Measurements from ENCODE around the gene CUEDC1.

Gene CUEDC1

DNA sequence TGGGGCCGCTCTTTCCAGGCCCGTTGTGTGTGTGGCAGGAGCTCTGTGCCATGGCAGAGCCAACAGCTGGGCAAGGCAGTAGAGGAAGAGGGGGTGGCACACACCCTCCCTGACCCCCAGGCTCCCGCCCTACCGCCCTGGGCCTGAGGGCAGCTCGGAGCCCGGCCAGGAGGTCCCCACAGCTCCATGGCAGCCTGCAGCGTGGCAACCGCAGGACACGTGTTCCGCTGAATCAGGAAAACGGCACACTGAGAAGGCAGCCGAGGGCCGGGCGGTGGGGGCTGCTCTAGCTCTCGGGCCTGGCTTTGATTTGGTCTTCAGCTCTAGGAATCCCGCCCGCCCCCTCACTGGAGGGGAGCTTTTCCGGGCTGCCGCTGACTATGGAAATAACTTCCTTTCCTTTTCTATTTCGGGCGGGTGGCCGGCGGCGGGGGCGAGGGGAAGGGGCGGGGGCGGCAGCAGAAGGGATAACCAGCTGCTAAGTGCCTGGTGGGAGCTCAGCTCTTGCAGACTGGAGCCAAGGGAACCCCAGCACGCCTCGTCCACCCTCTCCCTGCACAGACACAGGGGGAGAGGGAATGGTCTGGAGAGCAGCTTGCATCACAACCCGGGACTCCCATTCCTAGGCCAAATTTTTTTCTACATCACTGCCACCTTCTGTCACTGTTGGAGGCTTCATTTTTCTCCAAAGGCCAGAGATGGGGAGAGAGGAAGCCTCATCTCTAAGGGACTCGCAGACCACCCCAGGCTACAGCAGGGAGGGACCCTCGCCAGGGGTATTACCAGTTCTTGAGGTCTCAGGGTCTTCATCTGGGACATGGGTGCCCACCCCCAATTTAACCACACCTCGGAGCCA is 80.5 kb downstream of the CUEDC1 start:
- DNase-seq: peak; percentile 75 to 85 (median 81)

DNA sequence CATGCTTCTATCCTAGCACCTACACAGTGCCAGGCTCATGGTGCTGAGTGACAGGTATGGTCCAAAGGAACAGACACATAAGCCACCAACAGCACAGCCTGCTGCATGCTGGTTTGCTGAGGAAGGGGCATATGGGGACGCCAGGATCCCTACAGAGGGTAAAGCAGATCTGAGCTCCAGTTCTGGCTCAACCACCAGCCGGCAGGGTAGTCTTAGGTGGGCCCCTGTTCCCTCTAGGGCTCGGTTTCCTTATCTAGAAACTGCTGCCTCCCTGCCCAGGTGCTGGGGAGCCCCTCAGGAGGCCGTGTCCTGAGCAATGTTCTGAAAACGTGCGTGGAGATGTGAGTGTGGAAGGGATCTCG is 81.2 kb downstream of the CUEDC1 start:
- no peak for DNase-seq

DNA sequence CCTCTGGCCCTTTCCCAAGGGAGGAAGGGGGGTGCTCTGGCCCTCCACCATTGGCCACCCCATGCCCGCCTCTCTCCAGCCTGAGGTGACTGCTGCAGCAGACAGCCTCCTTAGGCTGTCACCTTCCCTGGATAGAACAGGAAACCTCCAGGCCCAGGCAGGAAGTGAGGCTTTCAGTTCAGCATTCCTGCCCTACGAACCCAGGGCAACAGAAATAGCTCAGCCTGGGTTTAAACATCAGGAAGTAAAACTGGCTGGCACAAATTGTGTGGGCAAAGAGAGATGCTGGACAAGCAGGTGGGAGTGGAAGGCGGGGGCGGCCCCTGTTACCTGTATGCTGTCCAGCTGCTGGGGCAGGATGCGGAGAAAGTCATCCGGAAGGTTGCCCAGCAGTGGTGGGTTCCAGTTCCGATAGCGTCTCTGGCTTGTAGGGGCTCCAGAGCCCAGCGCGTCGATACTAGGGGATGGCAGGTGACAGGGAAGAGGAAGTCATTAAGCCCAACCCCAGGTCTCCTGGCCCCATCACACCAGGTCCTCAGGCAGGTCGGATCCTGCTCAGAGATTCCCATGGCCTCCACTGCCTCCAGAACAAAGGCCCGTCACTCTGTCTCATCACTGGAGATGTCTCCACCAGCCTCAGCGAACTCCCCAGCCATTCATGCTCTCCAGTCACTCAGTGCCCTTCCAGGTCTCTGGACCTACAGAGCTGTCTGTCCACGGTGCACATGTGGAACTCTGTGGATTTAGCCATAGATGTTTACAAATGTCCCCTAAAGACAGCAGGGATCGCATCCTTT is 81.8 kb downstream of the CUEDC1 start:
- DNase-seq: peak; percentile 17 to 46 (median 34)

DNA sequence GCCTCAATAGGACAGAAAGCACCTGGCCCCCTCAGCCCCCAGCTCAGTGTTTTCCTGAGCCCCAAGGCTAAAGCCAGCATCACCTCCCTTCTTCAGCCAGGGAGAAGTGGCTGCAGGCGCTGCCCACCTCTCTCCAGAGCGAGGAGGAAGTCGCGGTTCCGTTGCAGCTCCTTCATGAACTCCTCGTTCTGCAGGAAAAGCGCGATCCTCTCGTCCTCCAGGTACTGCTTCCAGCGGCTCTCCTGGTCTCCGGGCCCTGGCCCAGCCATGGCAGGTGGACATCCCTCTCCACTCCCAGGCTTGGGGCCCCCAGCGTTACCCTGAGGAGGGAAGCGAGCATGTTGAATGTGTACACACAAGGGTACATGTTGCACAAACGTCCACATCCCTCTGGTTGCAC is 82.7 kb downstream of the CUEDC1 start:
- DNase-seq: peak in 3 of 4 experiments; percentile 38 to 65 (median 54)

DNA sequence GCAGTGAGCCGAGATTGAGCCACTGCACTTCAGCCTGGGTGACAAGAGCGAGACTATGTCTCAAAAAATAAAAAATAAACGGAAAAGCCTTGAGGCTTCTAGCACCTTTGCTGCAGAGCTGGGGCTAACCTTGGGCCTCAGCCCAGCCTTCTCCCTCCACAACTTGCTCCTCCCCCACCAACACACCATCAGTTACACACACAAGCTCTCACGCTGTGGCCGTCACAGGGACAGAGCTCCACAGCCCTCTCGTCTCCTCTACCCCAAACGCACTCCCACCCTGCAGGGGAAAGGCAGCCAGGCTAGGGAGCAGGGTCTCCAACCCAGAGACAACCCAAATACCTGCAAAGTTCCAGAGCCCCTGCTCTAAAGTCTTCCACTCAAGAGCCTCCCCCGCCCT is 83.3 kb downstream of the CUEDC1 start:
- DNase-seq: no peak

DNA sequence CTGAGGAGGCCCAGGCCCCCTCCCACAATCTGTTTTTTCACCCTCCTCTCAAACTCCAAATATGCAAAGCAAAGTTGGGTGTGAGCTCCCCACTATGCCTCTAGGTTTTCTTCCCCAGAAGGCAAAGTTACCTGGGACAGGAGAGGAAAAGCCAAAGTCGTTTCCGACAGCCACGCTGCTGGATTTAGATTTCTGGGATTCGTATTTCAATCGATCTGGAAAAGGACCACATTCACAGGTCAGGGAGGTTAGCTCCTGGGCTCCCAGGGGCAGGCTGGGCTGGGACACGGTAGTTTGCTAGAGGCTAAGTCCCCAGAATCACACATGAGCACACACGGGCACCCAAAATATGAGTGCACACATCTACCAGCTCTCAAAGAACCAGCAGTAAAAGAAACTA is 84.1 kb downstream of the CUEDC1 start:
- DNase-seq: no peak

DNA sequence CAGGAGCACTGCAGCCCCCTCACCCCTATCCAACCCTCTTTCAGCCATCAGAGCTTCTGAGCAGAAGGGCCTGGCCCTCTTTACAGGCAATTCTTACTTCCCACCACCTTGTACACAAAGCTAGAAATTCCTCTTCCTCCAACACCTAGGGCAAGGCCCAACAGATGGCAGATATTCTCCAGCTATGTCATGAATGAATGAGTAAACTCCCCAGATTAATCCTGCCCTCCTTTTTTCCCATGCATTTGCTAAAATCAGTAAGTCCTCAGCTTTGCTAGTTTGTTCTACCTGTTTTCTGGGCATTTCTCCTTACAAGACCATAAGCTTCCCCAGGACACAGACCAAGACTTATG is 85.0 kb downstream of the CUEDC1 start:
- no peak for DNase-seq

DNA sequence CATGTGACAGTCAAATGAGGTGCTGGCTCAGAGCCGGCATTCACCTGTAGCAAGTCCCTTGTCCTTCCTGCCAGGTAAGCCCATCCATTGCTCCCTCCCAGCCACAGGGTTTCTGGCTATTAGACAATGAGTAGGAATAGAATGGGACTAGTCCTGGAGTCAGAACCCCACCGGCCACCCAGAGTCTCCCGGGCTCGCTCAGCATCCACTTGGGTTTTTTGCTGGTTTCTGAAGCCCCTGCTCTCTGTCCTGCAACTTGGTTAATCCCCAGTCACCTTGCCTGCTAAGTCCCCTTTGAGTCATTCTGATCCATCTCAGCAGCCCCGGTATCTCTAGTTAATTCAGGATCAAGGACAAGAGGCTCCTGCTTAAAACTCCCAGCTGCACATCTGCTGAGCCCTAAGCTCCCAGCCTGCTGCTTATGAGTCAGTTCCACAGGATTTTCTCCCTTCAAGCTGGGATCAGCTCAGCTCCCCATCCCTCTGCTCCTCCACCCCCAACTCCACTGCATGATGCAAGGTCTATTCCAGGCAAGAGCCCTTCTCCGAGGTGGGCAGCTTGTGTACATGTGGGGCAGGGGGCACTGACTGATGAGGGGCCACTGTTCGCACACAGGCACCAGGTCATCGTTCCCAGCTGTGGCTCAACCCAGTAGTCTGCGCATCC is 85.5 kb downstream of the CUEDC1 start:
- no peak for DNase-seq

DNA sequence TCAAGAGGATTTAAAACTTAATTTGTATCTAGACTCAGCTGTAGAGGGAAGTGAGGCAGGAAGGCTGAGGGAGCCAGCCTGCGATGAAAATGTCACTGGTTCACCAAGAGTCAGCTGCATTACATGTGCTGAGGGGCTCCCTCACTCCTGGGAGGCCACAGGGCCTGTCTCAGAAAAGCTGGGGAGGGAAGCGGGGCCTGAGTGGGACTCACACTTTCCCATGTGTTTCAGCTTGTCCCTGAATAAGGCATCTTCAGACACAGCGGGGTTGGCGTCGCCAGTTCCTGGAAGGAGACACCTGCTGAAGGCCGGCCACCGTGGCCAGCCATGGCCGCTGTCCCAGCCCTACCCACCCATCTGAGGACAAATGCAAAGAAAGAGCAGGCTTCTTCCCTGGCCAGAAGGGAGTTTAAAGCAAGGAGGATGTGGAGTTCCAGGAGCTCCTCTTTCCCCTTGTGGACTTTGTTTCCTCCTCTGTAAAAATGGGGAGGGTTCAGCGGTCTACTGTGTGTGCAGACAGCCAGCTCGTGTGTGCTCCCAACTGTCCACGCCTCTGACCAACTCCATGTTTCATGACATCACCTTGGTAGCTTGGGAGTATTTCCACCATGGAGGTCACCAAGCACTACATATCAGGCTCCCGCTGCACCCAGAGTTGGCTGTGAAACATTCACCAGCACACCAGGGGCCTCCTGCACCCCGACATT is 86.1 kb downstream of the CUEDC1 start:
- DNase-seq: peak; percentile 29 to 58 (median 52)

DNA sequence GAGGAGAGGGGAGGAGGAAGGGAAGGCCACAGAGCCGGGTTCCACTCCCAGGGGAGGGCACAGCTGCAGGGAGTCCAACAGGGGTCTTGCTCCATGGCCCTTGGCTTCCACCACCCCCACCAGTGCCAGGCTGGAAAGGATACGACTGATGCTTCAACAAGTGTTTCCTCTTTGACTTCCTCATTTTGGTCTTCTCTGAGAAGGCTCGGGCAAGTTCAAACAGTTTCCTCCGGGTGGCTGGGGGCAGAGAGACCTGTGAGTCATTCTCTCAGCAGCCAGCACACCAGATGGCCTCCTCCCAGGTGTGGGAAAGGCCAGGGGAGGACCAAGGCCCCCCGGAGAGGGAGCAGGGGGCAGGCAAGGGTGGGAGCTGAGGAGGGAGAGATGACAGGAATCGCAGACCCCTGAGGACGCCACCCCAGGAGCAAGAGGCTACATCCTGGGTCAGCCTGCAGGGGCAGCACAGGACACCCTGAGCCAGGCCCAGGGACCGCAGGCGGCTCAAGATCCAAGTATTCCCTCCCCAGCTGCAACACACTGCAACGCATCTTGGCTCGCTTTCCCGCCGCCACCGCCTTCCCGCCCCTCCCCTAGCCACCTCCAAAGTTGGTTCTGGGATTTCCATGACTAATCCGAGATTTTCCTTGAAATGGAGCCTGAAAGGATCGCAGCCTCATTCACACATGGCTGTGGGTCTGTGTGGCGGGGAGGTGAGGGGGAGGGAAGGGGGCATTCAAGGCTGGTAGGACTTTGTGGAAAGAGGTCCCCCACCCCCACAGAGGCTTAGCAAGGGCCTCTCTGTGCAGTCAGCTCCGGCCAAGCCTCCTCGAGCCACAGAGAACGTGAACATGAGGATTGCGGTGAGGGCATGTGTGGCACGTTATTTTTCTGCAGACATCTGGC is 87.0 kb downstream of the CUEDC1 start:
- peak; percentile 79 to 91 (median 88) for DNase-seq

DNA sequence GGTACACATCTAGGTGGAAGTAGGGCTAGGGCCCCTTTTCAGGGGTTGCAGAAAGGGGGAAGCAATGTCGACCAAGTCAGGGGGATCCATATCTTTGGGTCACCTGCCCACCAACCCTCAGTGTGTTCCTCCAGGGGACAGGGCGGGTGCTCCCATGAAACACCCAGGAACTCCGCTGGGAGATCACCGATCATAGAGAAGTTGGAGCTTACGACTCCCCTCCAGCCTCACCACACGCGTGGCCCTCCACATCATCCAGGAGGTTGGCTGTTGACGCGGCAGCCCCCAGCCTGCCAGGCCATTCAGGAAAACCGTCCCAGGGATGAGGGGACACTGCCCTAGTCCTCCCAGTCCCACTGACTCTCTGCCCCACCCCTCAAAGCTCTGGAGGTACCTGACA is 88.1 kb downstream of the CUEDC1 start:
- no peak for DNase-seq

DNA sequence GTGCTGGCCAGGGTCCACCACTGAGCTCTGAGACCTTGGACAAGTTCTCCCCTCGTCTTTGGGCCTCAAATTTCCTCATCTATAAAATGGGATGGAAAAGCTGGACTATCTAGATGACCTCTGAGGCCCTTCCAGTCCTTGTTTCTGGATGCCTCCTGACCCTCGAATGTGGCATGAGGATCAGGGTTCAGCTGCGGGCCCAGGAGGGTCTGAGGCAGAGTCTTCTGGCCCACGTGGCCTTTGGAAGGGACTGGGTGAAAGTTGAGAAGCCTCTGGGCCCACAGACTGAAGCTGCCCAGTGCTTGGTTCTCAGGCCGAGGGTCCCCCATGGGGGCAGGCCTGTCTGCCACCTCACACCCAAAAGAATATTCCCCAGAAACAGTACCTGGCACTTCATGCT is 88.5 kb downstream of the CUEDC1 start:
- DNase-seq: no peak

DNA sequence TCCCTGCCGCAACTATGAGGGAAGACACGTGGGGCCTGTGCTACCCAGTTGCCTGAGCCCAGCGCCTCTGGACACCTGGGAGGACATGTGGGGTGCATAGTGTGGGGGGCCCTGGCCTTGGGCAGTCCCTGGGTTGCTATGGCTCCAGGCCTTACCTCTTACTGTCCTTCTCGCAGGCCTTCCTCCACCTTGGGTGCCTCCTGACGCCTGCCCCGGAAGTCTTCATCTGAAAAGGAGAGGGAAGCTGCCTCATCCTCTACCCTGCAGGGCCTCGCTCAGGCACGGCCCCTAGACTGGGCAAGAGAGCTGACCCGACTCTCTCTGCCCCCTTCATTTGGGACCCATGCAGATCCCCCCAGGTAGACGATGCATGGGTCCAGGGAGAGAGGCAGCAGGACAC is 88.9 kb downstream of the CUEDC1 start:
- DNase-seq: no peak

DNA sequence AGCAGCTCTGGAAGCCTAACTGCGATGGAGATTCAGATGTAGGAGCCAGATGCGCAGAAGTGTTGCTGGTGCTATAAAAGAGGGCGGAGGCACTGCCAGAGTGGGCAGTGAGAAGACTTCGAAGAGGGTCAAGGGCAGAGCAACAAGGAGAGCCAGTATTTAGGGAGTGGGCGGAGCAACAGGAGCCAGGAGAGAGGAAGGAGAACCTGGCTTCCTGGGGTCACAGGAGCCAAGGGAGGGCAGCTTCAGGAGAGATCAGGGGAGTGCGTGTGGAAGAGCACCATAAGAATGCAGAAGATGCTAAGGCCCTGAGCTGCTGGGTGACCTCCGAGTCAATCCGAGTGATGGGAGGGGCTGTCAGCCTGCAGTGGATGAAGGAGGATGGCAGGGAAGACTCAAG is 90.9 kb downstream of the CUEDC1 start:
- no peak for DNase-seq

DNA sequence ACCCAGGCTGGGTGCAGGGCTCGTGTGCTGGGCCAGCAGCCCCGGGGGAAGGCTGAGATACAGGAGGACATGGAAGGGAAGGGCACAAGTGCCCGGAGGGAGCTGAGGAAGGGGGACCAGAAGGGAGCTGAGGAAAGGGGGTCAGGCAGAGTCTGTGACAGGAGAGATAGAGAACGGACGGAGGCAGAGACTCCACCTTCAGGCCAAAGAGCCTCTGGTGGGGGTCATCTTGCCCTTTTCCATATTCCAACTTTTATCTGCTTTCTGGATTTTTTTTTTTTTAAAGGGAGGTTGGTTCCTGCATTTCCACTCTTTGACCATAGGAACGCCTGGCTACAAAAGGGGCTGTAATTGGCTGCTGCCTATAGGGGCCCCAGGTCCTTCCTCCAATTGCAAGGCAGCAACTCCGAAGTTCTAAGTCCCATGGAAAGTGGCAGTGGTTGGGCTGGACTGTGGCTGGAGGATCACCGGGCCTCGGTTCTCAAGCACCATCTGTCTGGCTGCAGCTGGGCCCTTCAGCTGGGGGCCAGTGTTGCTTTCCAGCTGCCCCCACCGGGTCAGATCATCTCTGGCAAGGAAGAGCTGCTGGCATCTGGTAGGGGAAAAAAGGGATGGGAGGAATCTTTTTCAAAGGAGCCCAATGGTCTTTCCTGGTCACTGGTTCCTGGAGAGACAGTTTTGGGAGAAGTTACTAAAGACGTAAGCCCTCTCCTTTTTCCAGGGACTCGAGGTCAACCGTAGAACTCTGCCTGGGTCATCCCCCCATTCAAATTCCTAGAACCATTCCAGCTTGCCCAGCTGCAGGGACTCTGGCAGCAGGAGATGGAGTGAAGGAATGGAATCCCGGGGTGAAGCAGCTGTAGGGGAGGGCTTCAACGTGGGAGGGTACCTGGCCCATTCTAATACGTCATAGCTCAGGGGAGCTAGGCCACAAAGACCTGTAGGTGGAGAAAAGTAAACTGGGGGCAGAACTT is 92.2 kb downstream of the CUEDC1 start:
- DNase-seq: no peak

DNA sequence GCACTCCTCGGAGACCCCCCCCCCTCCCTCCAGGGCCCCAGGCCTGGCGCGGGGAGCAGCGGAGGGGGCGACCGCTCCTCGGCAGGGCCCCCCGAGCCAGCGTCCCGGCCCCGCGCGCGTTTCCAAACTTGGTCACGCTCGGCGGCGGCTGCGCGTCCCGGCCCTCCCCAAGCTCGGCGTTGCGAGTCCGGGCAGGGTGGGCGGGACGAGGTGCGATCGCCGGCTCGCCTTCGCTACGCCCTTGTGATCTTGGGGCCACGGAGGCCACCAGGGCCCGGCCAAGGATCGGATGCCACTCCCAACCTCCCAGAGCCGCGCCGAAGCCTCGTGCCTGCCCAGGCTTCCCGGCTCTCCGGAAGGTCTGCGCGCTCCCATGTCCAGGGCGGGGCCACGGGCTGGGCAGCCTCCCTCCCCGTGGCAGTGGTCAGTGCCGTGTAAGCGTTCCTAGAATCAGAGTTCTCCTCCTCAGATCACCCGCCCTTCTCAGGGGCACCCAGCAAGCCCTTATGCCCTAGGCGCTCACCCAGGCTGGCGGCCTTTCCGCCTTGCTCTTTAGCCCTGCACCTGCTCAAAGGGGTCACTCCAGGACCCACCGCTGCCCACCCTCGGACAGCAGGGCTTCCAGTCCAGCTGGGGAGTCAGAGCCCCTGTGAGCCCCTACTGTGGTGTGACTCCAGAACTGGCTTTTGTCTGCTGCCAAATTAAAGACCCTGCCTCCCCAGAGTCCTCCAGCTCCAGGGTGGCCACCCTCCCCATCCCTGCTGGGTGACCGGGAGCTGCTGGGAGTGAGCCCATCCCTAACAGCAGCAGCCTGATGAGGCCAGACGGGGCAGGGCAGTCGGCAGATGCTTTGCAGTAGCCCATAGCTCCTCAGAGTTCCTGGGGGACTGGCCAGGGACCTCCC is 93.2 kb downstream of the CUEDC1 start:
- peak; percentile 53 to 83 (median 74) for DNase-seq

DNA sequence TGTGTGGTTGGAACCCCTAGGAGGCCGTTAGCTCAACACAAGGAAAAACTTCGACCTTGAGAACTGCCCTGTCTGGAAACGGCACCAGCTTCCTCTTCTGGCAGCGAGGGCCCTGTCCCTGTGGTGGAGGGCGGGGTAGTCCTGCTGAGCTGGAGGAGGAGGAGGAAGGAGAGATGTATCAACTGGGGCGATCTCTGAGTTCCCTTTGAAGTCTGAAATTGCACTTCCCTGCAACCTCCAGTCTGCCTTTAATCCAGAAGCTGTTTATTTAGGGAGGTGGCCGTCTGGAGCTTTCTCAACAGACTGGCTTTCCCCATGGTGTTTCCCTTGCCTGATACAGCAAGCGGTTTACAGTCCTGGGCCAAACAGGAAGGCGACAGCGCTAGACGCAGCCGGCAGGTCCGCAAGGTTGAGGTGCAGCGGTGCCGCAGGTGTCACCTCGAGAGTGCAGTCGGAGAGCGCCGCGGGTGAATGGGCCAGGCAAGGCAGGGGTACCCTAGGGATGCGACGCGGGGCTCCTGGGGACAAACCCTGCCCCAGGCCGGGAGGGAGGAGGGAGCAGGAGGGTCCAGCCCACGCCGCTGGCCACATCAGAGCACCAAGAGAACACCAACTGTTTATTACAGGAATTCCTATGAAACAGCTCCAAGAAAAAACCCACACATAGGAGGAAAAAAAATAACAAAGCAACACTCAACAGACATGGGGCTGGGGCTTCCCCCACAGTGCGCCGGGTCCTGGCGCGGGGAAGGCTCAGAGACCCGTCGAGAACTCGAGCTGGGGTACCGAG is 94.0 kb downstream of the CUEDC1 start:
- DNase-seq: peak; percentile 86 to 94 (median 93)

DNA sequence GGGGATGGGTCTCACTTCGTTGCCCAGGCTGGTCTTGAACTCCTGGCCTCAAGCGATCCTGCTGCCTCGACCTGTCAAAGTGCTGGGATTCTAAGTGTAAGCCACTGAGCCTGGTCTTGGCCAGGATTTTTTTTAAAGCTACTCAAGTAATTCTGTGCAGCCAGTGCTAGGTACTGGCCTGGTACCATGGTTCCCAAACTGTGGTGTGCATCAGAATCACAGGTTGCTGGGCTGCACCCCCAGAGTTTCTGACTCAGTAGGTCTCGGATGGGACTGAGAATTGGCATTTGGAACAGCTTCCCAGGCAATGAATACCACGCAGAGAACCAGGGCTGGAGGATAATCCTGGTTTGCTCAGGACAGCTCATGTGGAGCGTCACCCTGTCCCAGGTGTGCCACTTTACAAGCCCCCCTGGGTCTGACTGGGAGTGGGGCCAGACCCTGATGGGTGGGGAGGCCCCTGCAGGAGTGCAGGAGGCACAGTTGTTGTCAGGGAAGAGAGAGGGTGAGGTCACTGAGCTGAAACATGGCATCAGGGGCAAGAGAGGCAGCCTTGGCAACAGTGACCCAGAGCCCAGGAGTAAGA is 94.7 kb downstream of the CUEDC1 start:
- DNase-seq: no peak
